MV-4-11 (cell line): ENCODE results near the gene GRIK1.

ENCODE experiments used
- DNase-seq: peaks from one replicate; lab custom pipeline; 2025; lab: John Stamatoyannopoulos, UW

The GRIK1 gene

GRCh38 chr21:29718081-29718815 lies 221.5 kb downstream of the GRIK1 start:
- DNase-seq = no peak

GRCh38 chr21:29717659-29718058 lies 222.1 kb downstream of the GRIK1 start:
- DNase-seq = no peak

DNA sequence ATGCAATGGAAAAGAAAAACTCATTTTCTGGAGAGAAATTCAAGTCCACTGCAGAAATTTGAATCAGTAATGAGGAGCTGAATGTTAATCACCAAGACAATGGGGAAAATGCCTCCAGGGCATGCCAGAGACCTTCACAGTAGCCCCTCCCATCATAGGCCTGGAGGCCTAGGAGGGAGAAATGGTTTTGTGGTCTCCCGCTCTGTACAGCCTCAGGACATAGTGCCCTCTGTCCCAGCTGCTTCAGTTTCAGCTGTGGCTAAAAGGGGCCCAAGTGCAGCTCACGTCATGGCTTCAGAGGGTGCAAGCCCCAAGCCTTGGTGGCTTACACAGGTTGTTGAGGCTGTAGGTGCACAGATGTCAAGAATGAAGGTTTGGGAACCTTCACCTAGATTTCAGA lies 223.0 kb downstream of the GRIK1 start:
- no peak for DNase-seq

DNA sequence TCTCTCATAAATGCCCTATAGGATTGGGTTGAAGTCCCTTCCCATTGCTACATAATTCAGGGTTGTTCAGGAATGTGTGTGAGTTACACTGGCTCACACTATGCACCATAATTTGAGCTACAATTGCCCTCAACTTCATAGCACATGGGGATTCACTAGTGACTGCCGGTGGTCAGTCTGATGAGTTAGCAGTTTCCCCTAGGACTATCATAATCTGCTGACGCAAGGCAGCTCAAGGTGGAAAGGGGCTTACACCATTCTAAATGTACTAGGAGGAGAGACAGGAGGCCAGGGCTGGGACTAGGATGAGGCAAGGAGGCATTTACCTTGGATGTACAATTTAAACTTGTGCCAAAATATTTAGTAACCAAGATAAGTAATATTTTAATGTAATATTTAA lies 224.7 kb downstream of the GRIK1 start:
- no peak for DNase-seq

GRCh38 chr21:29712818-29713217 lies 227.0 kb downstream of the GRIK1 start:
- no peak for DNase-seq

DNA sequence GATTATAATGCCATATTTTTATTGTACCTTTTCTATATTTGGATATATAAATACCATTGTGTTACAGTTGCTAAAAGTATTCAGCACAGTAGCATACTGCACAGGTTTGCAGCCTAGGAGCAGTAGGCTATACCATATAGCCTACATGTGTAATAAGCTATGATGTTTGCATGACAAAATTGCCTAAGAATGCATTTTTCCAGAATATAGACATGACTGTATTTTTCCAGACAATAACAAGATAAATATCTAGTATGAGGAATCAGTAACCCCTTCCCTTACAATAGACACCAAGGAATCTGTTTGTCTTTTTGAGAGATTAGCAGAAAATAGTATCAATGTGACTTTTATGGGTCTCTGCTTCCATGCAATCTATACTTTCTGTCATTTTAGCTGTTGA lies 228.6 kb downstream of the GRIK1 start:
- DNase-seq = no peak

- no peak for DNase-seq
Observed at GRCh38 chr21:29710498-29710897, 229.3 kb downstream of the GRIK1 start.

DNA sequence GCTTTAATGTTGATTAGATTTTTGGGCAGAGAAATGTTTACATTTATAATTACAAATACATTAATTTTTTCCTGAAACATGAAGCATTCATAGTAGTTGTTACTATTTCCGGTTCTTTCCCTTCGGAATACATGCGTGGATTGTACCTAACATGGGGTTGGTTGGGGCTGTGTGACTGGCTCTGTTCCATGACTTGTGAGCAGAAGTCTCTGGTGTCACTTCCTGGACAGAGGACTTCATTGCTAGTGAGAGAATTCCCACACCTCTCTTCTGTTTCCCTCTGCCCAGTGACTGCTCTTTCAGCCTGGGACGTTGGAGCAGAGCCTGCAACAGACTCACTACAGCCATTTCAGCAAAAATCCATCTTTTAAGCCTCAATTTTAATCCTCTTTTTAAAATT lies 231.4 kb downstream of the GRIK1 start:
- DNase-seq = no peak

GRCh38 chr21:29704719-29705118 lies 235.1 kb downstream of the GRIK1 start:
- no peak for DNase-seq

DNA sequence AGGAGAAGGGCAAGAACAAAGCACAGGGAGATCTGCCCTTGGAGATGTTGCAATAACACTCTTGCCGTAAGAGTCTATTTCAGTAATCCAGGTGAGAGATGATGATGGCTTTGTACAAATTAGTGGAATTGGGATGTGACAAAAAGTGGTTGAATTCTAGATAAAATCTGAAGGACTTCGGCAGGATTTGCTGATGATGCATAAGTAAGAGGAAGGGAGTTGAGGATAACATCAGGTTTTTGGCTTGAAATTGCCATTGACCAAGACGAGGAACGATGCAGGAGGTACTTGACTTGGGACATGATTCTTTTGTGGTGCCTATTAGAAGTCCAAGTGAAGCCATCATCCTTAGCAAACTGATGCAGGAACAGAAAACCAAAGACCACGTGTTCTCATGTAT lies 238.1 kb downstream of the GRIK1 start:
- DNase-seq = no peak

- DNase-seq = peak; percentile 77
Observed at GRCh38 chr21:29697555-29698193, 242.1 kb downstream of the GRIK1 start.

DNA sequence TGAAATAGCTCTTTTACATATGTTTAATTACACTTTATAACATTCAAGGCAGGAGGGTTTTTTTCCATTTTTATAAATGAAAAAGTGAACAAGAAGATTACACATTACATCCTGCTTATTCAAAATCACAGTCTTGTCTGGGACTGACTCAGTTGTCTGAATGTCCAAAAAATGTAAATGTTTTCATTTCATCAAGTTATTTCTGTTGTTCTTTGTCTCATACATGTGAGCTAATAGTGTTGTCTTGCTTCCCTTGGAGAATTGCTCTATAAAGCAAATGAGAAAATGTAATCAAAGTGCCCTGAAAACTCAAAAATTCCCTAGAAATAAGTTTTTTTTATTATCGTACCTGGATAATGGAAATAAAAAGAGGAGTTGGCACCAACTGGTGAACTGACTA lies 242.9 kb downstream of the GRIK1 start:
- no peak for DNase-seq

DNA sequence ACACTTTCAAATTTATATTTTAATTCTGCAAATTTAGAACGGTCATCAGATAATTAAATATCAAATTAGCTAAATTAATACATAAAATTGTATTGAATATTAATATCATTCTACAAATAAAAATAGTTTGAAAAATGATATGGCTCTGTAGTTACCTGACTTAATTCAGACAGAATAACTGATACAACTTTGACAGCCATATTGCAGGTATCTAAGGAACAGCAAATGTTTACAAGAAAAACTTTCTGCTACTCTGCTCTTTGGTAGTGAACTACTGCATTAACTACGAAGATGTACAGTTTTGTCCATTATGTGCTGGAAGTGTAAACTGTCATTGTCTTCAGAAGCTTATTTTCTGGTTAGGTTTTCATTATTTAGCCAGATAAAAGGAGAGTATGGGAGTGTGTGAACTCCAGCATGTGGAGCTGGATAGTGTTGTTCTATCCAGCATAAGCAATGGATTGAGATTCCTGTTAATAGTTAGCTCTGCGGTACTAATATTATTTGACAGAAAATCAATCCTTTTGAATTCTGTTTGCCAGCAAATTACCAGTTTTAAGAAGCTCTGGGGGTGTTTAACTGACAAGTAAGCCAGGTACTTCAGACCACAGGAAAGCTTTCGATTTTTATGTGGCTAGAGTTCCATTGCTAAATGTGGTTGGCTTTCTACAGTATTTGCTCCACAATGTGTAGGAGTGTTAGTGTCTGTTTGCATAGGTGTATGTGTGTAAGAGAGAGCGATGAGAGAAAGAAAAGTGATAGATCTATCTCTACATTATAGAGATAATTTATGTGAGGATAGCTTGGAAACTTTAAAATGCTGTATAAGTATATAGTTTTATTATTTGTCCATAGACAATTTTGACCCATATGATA lies 247.9 kb downstream of the GRIK1 start:
- DNase-seq = no peak

DNA sequence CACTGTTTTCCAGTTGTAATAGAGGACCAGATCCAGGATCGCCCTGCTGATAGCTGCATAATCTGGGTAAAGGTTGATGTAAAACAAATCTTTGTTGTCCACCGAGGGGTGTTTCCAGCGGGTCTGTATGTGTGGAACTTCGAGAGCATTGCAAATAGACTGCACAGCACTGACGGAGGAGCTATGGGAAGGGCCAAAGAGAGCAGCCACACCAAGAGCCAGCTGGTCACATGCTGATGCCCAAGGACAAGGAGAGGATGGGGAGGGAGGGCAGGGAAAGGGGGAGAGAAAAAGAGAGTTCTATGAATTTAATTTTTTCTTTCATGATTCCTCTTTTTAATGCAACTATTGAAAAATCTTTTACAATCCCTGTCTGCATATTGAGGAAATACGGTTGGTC lies 250.0 kb downstream of the GRIK1 start:
- DNase-seq = no peak

DNA sequence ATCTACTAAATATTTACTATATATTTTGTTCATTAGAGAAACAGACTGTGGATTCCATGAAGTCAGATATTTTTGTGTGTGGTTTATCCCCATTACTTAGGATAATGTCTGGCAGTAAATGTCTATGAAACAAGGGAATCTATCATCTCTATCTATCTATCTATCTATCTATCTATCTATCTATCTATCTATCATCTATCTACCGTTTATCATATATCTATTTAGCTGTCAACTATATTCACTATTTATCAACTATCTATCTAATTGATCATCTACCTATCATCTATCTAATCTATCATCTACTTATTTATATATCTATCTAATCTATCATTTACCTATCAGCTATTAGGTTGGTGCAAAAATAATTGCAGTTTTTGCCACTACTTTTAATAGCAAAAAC lies 255.7 kb downstream of the GRIK1 start:
- no peak for DNase-seq

DNA sequence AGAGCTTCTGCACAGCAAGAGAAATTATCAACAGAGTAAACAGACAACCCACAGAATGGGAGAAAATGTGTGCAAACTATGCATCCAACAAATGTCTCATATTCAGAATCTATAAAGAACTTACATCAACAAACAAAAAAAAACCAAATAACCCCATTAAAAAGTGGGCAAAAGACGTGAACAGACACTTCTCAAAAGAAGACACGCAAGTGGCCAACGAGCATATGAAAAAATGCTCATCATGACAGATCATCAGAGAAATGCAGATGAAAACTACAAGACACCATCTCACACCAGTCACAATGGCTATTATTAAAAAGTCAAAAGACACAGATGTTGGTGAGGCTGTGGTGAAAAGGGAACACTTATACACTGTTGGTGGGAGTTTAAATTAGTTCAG lies 257.0 kb downstream of the GRIK1 start:
- no peak for DNase-seq

DNA sequence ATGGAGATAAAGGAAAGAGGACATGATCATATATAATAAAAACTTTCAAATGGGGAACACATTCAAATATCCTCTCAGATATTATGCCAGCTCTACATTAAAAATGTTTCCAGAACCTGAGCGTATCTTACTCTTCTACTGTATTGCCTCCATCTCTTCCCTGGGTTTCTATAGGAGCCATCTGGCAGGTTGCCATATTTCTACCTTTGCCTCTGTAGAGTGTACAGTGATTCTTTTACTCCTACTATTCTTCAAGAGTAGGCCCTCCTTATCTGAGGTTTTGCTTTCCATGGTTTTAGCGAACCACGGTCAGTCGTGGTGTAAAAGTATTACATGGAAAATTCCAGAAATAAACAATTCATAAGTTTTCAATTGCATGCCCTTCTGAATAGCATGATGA lies 259.5 kb downstream of the GRIK1 start:
- no peak for DNase-seq

DNA sequence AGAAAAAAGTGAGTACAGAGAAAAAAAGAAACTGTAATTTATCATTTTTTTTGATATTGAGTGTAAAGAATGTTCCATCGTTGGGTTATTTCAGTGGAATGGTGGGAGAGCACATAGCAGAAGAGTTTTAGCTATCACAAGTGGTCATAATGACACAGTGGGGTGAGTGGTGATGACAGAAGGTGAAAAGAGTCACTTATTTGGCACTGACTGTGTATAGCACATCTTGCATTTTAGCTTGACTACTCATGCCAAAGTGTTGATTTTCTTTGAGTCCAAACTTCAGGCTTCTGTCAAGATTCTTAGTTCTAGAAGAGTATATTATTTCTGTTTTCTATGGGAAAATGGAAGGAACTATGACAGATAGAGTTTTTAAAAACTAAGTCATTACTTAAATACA lies 261.2 kb downstream of the GRIK1 start:
- no peak for DNase-seq

GRCh38 chr21:29677326-29677725 lies 262.5 kb downstream of the GRIK1 start:
- no peak for DNase-seq

GRCh38 chr21:29676395-29676794 lies 263.4 kb downstream of the GRIK1 start:
- DNase-seq = no peak

DNA sequence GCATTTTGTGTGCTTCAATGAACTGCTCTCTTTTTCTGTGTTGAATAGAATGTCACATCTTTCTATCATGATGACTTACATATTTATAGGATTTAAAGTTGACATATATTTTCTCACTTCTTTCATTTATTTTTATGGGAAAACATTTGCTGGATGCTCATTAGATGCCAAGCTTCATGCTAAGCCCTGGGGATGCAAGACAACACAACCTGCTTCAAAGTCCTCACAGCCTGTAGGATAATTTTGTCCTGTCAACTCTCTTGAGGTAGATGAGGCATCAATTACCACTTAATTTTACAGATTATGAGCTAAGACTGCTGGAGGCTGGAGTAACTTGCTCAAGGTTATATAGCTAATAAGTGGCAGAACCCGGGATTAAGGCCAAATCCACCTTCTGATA lies 264.3 kb downstream of the GRIK1 start:
- no peak for DNase-seq

GRCh38 chr21:29674343-29674742 lies 265.5 kb downstream of the GRIK1 start:
- no peak for DNase-seq

GRCh38 chr21:29673096-29673610 lies 266.6 kb downstream of the GRIK1 start:
- no peak for DNase-seq
